ENCODE results near the gene SETX.

The SETX gene

GRCh38 chr9:132240841-132241482, 113.8 kb downstream of the SETX start:
- DNase-seq (ENCODE audit: low read depth in 2 of 3, low spot score in 2 of 3), result peak; percentile 94 to 97 (median 94)

- no peak for DNase-seq (ENCODE audit: low read depth in 2 of 3, low spot score in 2 of 3)
Observed at GRCh38 chr9:132239999-132240840, 114.6 kb downstream of the SETX start.

- DNase-seq (ENCODE audit: low read depth in 2 of 3, low spot score in 2 of 3), result no peak
Observed at GRCh38 chr9:132239518-132239917, 115.3 kb downstream of the SETX start.

GRCh38 chr9:132238992-132239391, 115.8 kb downstream of the SETX start:
- no peak for DNase-seq (ENCODE audit: low read depth in 2 of 3, low spot score in 2 of 3)

- no peak for DNase-seq (ENCODE audit: low read depth in 2 of 3, low spot score in 2 of 3)
Observed at GRCh38 chr9:132238026-132238972, 116.5 kb downstream of the SETX start.

- DNase-seq (ENCODE audit: low read depth in 2 of 3, low spot score in 2 of 3), result no peak
Observed at GRCh38 chr9:132237481-132237880, 117.3 kb downstream of the SETX start.

- no peak for DNase-seq (ENCODE audit: low read depth in 2 of 3, low spot score in 2 of 3)
Observed at GRCh38 chr9:132236662-132237311, 118.0 kb downstream of the SETX start.

GRCh38 chr9:132235894-132236661, 118.7 kb downstream of the SETX start:
- peak; percentile 40 to 87 (median 63) for DNase-seq (ENCODE audit: low read depth in 2 of 3, low spot score in 2 of 3)

- no peak for DNase-seq (ENCODE audit: low read depth in 2 of 3, low spot score in 2 of 3)
Observed at GRCh38 chr9:132235125-132235524, 119.7 kb downstream of the SETX start.

- DNase-seq (ENCODE audit: low read depth in 2 of 3, low spot score in 2 of 3), result no peak
Observed at GRCh38 chr9:132234535-132234934, 120.3 kb downstream of the SETX start.

GRCh38 chr9:132233138-132233537, 121.6 kb downstream of the SETX start:
- DNase-seq (ENCODE audit: low read depth in 2 of 3, low spot score in 2 of 3), result no peak

GRCh38 chr9:132232522-132232921, 122.3 kb downstream of the SETX start:
- DNase-seq (ENCODE audit: low read depth in 2 of 3, low spot score in 2 of 3), result no peak

- DNase-seq (ENCODE audit: low read depth in 2 of 3, low spot score in 2 of 3), result no peak
Observed at GRCh38 chr9:132231019-132231701, 123.6 kb downstream of the SETX start.

GRCh38 chr9:132230605-132231004, 124.2 kb downstream of the SETX start:
- DNase-seq (ENCODE audit: low read depth in 2 of 3, low spot score in 2 of 3), result no peak

- DNase-seq (ENCODE audit: low read depth in 2 of 3, low spot score in 2 of 3), result no peak
Observed at GRCh38 chr9:132228062-132228461, 126.7 kb downstream of the SETX start.

GRCh38 chr9:132226571-132227430, 128.0 kb downstream of the SETX start:
- no peak for DNase-seq (ENCODE audit: low read depth in 2 of 3, low spot score in 2 of 3)

GRCh38 chr9:132224645-132225044, 130.1 kb downstream of the SETX start:
- DNase-seq (ENCODE audit: low read depth in 2 of 3, low spot score in 2 of 3), result no peak

- DNase-seq (ENCODE audit: low read depth in 2 of 3, low spot score in 2 of 3), result no peak
Observed at GRCh38 chr9:132221941-132222340, 132.8 kb downstream of the SETX start.

- DNase-seq (ENCODE audit: low read depth in 2 of 3, low spot score in 2 of 3), result no peak
Observed at GRCh38 chr9:132218208-132218607, 136.6 kb downstream of the SETX start.
